ENCODE results near the gene C8A.

GRCh38 chr1:56927986-56928385 is 73.4 kb downstream of the C8A start:
- TF ChIP-seq CTCF (conservative IDR thresholded peaks at IDR 0.05) (no peak), EZH2 (IDR thresholded peaks at IDR 0.05; ENCODE audit: low read depth) (no peak)
